A673 (cell line): ENCODE data around the gene MAPK9. TPM values are rescaled to one million over a fixed set of nuclear protein-coding genes. Genes with fewer than 3 reads are reported as not detected.

Experiments
- BruUV-seq: library from RNA; stranded (reverse); fragments of 400-500 nt; replicated peaks from 2 replicates; lab custom pipeline; 2021; lab: Mats Ljungman, UMichigan
- CTCF ChIA-PET: fragments of 300-600 bp; sonication (Branson Sonifier 250); formaldehyde crosslinking; loops from one replicate; lab custom pipeline; 2022; ENCODE audit warnings: antibody characterized with exemption; lab: Charles Lee
- POLR2A ChIA-PET: fragments of 300-600 bp; sonication (Branson Sonifier 250); formaldehyde crosslinking; loops from one replicate; lab custom pipeline; 2022; ENCODE audit warnings: antibody characterized with exemption; ENCODE audit not compliant: low non-redundant PET; lab: Charles Lee
- DNase-seq: peaks from one replicate; pipeline ENCODE4 v3.0.0-alpha.2; 2015; ENCODE audit warnings: low spot score
- H3K27ac ChIP-seq: fragments of 200-600 bp; sonication (generic); 2 replicates; pipeline ENCODE4 v1.5.1; 2016; ENCODE audit warnings: mixed run types, low read depth, mild to moderate bottlenecking, mixed read lengths, antibody characterized with exemption, low read length; ENCODE audit not compliant: poor library complexity, severe bottlenecking
- H3K27me3 ChIP-seq: fragments of 200-600 bp; sonication (generic); replicated peaks from 2 replicates; pipeline ENCODE4 v1.6.1; 2017; ENCODE audit warnings: mixed run types, low read depth, mild to moderate bottlenecking, mixed read lengths, antibody characterized with exemption, low read length; ENCODE audit not compliant: insufficient read depth, poor library complexity
- H3K36me3 ChIP-seq: fragments of 200-600 bp; sonication (generic); 2 replicates; pipeline ENCODE4 v1.6.1; 2016; ENCODE audit warnings: mixed run types, mild to moderate bottlenecking, mixed read lengths, antibody characterized with exemption, low read length; ENCODE audit not compliant: insufficient read depth, poor library complexity, severe bottlenecking
- H3K4me1 ChIP-seq: fragments of 200-600 bp; sonication (generic); 2 replicates; pipeline ENCODE4 v1.6.1; 2017; ENCODE audit warnings: mixed run types, mild to moderate bottlenecking, mixed read lengths, antibody characterized with exemption, low read length; ENCODE audit not compliant: insufficient read depth, poor library complexity, severe bottlenecking
- H3K4me3 ChIP-seq: fragments of 200-600 bp; sonication (generic); 2 replicates; pipeline ENCODE4 v1.5.1; 2016; ENCODE audit warnings: low read depth, mixed run types, mild to moderate bottlenecking, mixed read lengths, low read length; ENCODE audit not compliant: poor library complexity, severe bottlenecking
- H3K9me3 ChIP-seq: fragments of 200-600 bp; sonication (generic); 2 replicates; pipeline ENCODE4 v1.6.1; 2016; ENCODE audit warnings: mixed run types, low read depth, mild to moderate bottlenecking, mixed read lengths, antibody characterized with exemption, low read length; ENCODE audit not compliant: poor library complexity, severe bottlenecking
- CTCF ChIP-seq: fragments of 300-800, 200-600 bp; sonication (generic); conservative IDR thresholded peaks from 2 replicates; pipeline ENCODE4 v1.5.1; 2017; ENCODE audit warnings: low read depth, mild to moderate bottlenecking, antibody characterized with exemption, low read length, moderate library complexity, mixed read lengths
- EZH2 ChIP-seq: fragments of 200-600 bp; sonication (generic); IDR thresholded peaks from 2 replicates; pipeline ENCODE4 v1.6.1; 2017; ENCODE audit warnings: borderline replicate concordance, low read depth, mild to moderate bottlenecking, mixed read lengths, antibody characterized with exemption, low read length; ENCODE audit not compliant: poor library complexity, severe bottlenecking
- intact Hi-C: fragments of 100-400 bp; cut with micrococcal nuclease; formaldehyde crosslinking; loops from one replicate; pipeline ENCODE4 v1.10.0; 2022; ENCODE audit not compliant: unreplicated experiment
- total RNA-seq: library from RNA; stranded (reverse); gene quantifications from 2 replicates; pipeline ENCODE4 v1.2.3, GENCODE V29; 2021

Gene MAPK9
- total RNA-seq, 1 experiment from 2014 or later = 34.4 TPM

DNA sequence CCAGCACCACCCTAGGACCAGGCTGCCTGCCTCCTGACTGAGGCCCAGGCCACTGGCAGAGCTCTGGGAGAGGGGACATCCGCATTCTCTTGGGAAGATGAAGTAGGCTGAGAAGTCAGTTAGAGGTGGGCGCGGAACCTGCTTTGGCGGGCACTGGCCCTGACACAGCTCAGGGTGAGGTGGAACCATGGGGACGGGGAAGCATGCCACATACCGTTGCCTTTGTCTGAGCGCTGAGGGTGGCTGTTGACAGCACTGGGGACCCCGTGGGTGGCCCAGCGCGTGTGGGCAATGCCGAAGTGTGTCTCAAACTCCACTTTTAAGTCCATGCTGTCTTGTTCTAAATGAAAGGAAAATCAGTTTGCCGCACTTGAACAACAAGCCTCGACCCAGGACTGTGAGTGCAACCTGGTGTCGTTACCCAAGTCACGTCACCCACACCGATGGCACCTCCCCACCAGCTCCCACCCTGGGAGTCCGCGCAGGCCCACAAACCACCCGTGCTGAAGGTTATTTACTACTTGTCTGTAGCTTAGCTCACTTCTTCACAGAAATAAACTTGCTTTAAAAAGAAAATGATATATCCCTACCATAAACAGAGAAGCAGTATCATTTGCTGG, 43.8 kb upstream of the MAPK9 start:
- no peak overlapping the region for H3K27ac ChIP-seq
- ChIA-PET CTCF (no interaction called here), POLR2A (no interaction called here)
- intact Hi-C loops = no loop called here
- H3K36me3 ChIP-seq = no peaks in the 10 kb centered on the region
- no peaks in the 10 kb centered on the region for H3K9me3 ChIP-seq
- no peak for TF ChIP-seq EZH2
- no peak for TF ChIP-seq CTCF
- DNase-seq = no peak
- H3K27me3 ChIP-seq = no peaks in the 10 kb centered on the region
- H3K4me1 ChIP-seq = no peaks in the 10 kb centered on the region
- no peak overlapping the region for H3K4me3 ChIP-seq
- no TSS peak for BruUV-seq

GRCh38 chr5:180334751-180335613, 43.1 kb upstream of the MAPK9 start:
- Histone ChIP-seq H3K4me3 (no peak overlapping the region), H3K36me3 (no peaks in the 10 kb centered on the region), H3K27ac (no peak overlapping the region), H3K27me3 (no peaks in the 10 kb centered on the region), H3K9me3 (no peaks in the 10 kb centered on the region), H3K4me1 (no peaks in the 10 kb centered on the region)
- no peak for TF ChIP-seq EZH2
- no peak for TF ChIP-seq CTCF
- no TSS peak for BruUV-seq
- intact Hi-C loops = no loop called here
- ChIA-PET POLR2A (no interaction called here), CTCF (interaction anchor here (0.6 kb wide), 1 partner anchor 42 kb away, joined by 11 read pairs; no protein-coding TSS in a partner anchor)
- no peak for DNase-seq

DNA sequence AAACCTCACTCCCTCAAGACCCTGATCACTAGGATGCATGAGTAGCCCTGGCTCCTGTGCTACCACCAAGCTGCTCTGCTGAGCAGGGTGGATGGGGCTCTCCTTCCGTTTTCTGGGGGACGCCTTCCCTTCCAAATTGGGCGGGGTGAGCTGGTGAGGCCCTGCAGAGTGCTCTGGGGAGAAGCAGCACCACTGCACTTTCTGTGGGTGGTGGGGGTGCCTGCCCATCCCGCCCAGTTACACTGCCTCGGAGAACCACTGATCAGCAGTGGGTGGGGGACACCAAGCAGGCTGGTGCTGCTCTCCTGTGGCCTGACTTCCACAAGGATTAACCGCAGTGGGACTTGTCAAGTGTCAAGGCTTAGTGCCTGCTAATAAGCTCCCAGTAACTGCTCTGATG, 42.3 kb upstream of the MAPK9 start:
- no peak overlapping the region for H3K27ac ChIP-seq
- no peak for DNase-seq
- no peaks in the 10 kb centered on the region for H3K9me3 ChIP-seq
- ChIA-PET CTCF (no interaction called here), POLR2A (no interaction called here)
- no peaks in the 10 kb centered on the region for H3K36me3 ChIP-seq
- intact Hi-C loops = no loop called here
- no peak overlapping the region for H3K4me3 ChIP-seq
- H3K4me1 ChIP-seq = no peaks in the 10 kb centered on the region
- no peak for TF ChIP-seq CTCF
- H3K27me3 ChIP-seq = no peaks in the 10 kb centered on the region
- BruUV-seq = no TSS peak
